NB4 (cell line): ENCODE results near the gene CNNM1.

Source experiments
- CTCF ChIP-seq: IDR thresholded peaks from one replicate; pipeline ENCODE4 v1.5.1; 2012; ENCODE audit warnings: low read depth, low read length
- POLR2A ChIP-seq: IDR thresholded peaks from 2 replicates; pipeline ENCODE4 v1.6.1; 2011; ENCODE audit warnings: mild to moderate bottlenecking; ENCODE audit not compliant: insufficient read length; ENCODE audit errors: extremely low read depth

- TF ChIP-seq CTCF (no peak), POLR2A (no peak)
These were observed 109.7 kb downstream of the CNNM1 start for GRCh38 chr10:99438890-99439289.
